Measurements from ENCODE around the gene NT5C1B. TPM values are rescaled to one million over a fixed set of nuclear protein-coding genes. Genes with fewer than 3 reads are reported as not detected.

NT5C1B gene
- polyA plus RNA-seq, 2 of the 4 experiments (the other 2 are of a cell fraction), result not detected

DNA sequence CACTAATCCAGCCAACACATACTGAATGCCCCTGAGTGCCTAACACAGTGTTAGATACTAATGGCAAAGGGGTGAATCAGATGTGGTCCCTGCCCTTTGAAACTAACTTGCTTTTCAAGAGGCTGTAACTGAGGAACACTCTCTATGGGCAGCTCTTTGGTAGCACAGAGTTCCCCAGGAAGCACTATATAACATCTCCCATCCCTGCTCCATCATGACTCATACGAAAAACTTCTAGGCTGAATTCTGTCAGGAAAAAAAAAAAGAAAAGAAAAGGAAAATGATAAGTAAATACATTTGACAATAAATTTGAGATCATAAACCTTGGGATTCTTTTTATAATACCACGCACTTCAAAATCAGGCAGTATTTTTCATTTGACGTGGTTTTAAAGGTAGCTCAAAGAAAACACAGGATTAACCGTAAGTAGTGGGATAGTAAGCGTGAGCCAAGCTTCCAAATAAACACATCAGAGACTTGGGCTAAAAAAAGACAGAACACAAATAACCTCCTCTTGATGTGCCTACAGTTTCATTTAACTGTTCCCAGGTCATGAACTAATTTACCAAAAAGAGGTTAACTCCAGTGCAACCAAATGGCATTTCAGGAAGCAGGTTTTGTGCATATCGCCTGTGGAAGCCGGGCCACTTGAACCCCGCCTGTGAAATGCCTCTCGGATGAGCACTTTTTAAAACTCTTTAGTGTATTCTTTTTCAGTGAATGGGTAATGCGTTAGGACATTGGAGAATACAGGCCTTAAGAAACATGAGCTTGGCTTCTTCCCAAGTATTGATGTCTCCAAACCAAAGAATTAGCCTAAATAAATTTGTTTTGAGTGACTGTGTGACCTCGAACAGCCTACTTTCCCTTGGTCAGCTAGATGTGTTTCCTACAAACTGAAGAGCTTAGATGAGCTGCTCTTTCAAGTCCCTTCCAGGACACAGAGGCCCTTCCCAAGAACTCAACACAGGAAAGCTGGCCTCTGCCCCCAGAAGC, 71.0 kb downstream of the NT5C1B start:
- ChIA-PET POLR2A (no interaction called here), CTCF (interaction anchor here (0.9 to 7.6 kb wide), 8 partner anchors 14 to 1346 kb away, joined by 3 to 88 read pairs (median 4); partner anchors contain the start of gene OSR1)
- DNase-seq (ENCODE audit: low read depth in 1 of 2, low spot score in 1 of 2), result no peak
- peak; percentile 68 for FAIRE-seq
- WGBS (ENCODE audit: missing lambda C conversion rate), result 64% methylated on average over 11 of the region's 11 CpGs
- TF ChIP-seq POLR2A (IDR thresholded peaks at IDR 0.05; ENCODE audit: low read length), result no peak
- TF ChIP-seq, protein P1, sequence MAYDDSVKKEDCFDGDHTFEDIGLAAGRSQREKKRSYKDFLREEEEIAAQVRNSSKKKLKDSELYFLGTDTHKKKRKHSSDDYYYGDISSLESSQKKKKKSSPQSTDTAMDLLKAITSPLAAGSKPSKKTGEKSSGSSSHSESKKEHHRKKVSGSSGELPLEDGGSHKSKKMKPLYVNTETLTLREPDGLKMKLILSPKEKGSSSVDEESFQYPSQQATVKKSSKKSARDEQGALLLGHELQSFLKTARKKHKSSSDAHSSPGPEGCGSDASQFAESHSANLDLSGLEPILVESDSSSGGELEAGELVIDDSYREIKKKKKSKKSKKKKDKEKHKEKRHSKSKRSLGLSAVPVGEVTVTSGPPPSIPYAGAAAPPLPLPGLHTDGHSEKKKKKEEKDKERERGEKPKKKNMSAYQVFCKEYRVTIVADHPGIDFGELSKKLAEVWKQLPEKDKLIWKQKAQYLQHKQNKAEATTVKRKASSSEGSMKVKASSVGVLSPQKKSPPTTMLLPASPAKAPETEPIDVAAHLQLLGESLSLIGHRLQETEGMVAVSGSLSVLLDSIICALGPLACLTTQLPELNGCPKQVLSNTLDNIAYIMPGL (CRISPR knock-in tag; IDR thresholded peaks at IDR 0.05; ENCODE audit: borderline replicate concordance), result no peak
- no peak for TF ChIP-seq MAX (IDR thresholded peaks at IDR 0.05)
- no peak for TF ChIP-seq MAFK (IDR thresholded peaks at IDR 0.05; ENCODE audit: partially characterized antibody)
- TF ChIP-seq ZFP36 (IDR thresholded peaks at IDR 0.05; ENCODE audit: borderline replicate concordance, partially characterized antibody), result no peak
- TF ChIP-seq KDM5A (IDR thresholded peaks at IDR 0.05), result no peak
- no peak for TF ChIP-seq BHLHE40 (IDR thresholded peaks at IDR 0.05; ENCODE audit: low read depth, low read length)
- no peak for TF ChIP-seq HES2 (IDR thresholded peaks at IDR 0.05)
- no peak for TF ChIP-seq KDM1A (IDR thresholded peaks at IDR 0.05; ENCODE audit: low read depth)
- no peak for TF ChIP-seq ZNF302 (CRISPR knock-in tag; IDR thresholded peaks at IDR 0.05)
- no peak for TF ChIP-seq HEYL (CRISPR knock-in tag; IDR thresholded peaks at IDR 0.05)
- no peak for TF ChIP-seq RARB (CRISPR knock-in tag; IDR thresholded peaks at IDR 0.05)
- no peak for TF ChIP-seq CBX2 (IDR thresholded peaks at IDR 0.05; ENCODE audit: borderline replicate concordance, low read depth)
- TF ChIP-seq FOSB (CRISPR knock-in tag; IDR thresholded peaks at IDR 0.05), result no peak
- no peak for TF ChIP-seq GATA3 (IDR thresholded peaks at IDR 0.05; ENCODE audit: borderline replicate concordance)
- TF ChIP-seq TFCP2L1 (CRISPR knock-in tag; IDR thresholded peaks at IDR 0.05), result no peak
- no peak for TF ChIP-seq RNF2 (IDR thresholded peaks at IDR 0.05; ENCODE audit: borderline replicate concordance, low read depth)
- TF ChIP-seq HOXB13 (CRISPR knock-in tag; IDR thresholded peaks at IDR 0.05; ENCODE audit: low read depth), result no peak
- TF ChIP-seq RCOR1 (IDR thresholded peaks at IDR 0.05; ENCODE audit: low read depth, low read length), result no peak
- no peak for TF ChIP-seq REST (IDR thresholded peaks at IDR 0.05)
- H3K4me3 ChIP-seq, result no peak overlapping the region
- H3K4me2 ChIP-seq, result no peak overlapping the region
- ATAC-seq, result no peak
- H3K4me1 ChIP-seq, result no peaks in the 10 kb centered on the region
- H3K27ac ChIP-seq, result no peak overlapping the region
- no peaks in the 10 kb centered on the region for H3K9me3 ChIP-seq

DNA sequence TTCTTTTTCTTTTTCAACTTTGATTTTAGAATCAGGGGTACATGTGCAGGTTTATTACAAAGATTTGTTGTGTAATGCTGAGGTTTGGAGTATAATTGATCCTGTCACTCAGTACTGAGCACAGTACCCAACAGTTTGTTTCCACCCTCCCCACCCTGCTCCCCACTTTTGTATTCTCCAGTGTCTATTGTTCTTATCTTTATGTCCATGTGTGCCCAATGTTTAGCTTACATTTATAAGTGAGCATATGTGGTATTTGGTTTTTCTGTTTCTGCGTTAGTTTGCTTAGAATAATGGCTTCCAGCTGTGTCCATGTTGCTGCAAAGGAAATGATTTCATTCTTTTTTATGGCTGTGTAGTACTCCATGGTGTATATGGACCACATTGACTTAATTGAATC, 72.0 kb downstream of the NT5C1B start:
- WGBS (ENCODE audit: missing lambda C conversion rate), result 29% methylated on average over 1 of the region's 1 CpG
- no peak overlapping the region for H3K4me3 ChIP-seq
- H3K27ac ChIP-seq, result no peak overlapping the region
- ATAC-seq (no peak), DNase-seq (ENCODE audit: low read depth in 1 of 2, low spot score in 1 of 2) (no peak), FAIRE-seq (no peak)
- ChIA-PET POLR2A (no interaction called here), CTCF (interaction anchor here (0.9 to 7.6 kb wide), 6 partner anchors 15 to 1347 kb away, joined by 3 to 88 read pairs (median 4); partner anchors contain the start of gene OSR1)
- no peaks in the 10 kb centered on the region for H3K4me1 ChIP-seq
- no peaks in the 10 kb centered on the region for H3K9me3 ChIP-seq
- H3K4me2 ChIP-seq, result no peak overlapping the region
- TF ChIP-seq BCL3 (IDR thresholded peaks at IDR 0.05) (no peak), GATA3 (IDR thresholded peaks at IDR 0.05; ENCODE audit: borderline replicate concordance) (no peak), EHF (CRISPR knock-in tag; IDR thresholded peaks at IDR 0.05) (no peak), HES2 (IDR thresholded peaks at IDR 0.05) (no peak), RCOR1 (IDR thresholded peaks at IDR 0.05; ENCODE audit: low read depth, low read length) (no peak), USF2 (IDR thresholded peaks at IDR 0.05) (no peak), NR3C1 (IDR thresholded peaks at IDR 0.05) (no peak), TP53 (CRISPR knock-in tag; IDR thresholded peaks at IDR 0.05) (no peak), JUN (IDR thresholded peaks at IDR 0.05) (no peak)
- TF ChIP-seq, protein P1 (CRISPR knock-in tag; IDR thresholded peaks at IDR 0.05; ENCODE audit: borderline replicate concordance), result no peak

All from A549 (cell line).